GM19468 (cell line): ENCODE measurements around the gene PHOSPHO2.
A peak's percentile ranks its signal among the peaks of the same experiment; 100 is the strongest.

Source experiments
- ATAC-seq: cut with Tn5 transposase; IDR thresholded peaks from one replicate; pipeline ENCODE4 v1.9.1; 2021; ENCODE audit warnings: mild to moderate bottlenecking, moderate library complexity, moderate number of reproducible peaks; ENCODE audit not compliant: unreplicated experiment; ENCODE audit errors: extremely low read depth

Gene PHOSPHO2, protein sequence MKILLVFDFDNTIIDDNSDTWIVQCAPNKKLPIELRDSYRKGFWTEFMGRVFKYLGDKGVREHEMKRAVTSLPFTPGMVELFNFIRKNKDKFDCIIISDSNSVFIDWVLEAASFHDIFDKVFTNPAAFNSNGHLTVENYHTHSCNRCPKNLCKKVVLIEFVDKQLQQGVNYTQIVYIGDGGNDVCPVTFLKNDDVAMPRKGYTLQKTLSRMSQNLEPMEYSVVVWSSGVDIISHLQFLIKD

DNA sequence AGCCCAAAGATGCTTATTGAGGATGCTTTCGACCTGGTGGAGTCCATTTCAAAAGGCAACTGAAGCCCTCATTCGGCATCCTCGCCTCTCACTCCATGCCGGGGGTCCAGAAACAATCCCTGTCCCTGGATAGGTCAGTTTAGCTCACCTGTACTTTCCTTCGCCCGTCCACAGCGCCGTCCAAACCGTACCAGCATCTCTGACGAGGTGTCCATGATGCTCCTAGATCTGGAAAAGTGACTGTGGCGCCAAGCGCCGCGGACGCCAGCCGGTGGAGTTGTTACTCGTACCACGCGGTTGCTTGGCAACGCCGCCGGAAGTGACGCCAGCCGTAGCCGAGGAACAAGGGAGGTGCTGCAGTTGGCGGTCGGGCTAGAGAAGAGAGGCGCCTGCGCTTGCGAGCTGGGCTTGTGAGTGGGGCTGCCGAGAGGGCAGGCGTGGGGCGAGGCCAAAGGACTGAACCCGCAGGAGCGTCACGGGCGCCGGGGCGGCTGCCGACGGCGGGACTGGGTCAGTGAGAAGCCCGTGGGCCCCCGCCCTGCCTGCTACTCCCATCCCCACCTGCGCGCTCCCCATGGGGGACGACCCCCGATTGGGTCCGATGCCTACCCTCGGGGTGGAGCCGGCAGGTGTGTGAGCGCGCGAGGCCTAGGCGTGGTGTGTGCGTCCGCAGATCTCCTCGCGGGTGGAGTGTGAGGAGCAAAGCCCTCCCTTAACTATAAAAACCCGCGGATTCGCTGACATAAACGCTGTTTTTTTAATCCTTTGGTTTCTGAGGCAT lies at the start of gene PHOSPHO2, which contains the start of gene CFAP210:
TSS of gene PHOSPHO2 (plus strand) at position 357 of the 781 bp plus-strand sequence. CDS start 6,503 bp downstream, outside the sequence.
TSS of gene CFAP210 (minus strand) at position 293 of the 781 bp plus-strand sequence. CDS start at position 215, 78 bp downstream.
- ATAC-seq: peak; percentile 99

DNA sequence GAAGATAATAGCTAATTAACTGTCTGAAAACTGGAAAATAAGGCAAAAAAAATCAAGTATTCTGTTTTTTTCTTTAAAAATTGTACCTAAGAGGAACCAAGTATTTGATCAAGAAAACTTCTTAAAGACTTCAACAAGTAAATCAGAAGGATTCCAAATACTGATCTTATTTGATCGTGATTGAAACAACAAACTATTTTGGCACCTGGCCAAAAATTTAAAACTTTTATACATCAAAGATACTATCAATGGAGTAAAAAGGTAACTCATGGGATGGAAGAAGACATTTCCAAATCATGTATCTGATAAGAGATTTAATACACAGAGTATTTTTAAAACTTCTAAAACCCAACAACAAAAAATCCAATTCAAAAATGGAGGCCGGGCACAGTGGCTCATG lies 46.8 kb upstream of the PHOSPHO2 start:
- ATAC-seq: no peak

DNA sequence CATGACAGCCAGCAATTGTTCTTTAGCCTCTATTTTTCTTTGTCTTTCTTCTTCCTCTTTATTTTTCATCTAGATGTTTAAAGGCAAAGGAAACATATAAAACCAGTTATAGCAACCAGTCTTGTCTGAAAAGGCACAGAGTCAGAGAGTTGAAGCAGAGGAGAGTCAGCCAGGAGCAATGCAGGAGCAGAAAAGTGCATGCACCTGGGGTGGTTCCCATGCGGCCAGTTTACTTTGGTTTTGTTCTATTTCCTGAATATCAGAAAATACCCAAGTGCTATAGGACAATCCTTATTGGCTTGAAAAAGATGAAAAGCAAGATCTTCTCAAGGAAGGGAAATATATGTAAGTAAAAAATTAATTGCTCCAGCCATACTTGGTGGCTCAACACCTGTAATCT lies 45.0 kb upstream of the PHOSPHO2 start:
- ATAC-seq: no peak

DNA sequence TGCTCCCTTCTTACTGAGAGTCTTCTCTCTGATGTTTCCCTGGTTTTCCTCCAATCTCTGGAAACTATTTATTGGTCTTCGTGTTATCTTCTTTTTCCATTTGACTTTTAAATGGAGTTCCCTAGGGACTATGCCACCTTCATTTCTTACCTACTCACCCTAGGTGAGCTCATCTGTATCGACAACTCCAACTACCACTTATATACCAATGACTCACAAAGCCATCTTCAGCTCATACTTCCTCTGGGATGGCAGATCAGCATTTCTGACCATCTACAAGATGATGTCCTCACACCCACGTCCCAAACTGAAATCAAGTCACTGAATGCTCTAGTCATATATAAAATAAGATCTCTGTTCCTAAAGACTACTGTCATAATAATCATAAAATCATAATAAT lies 40.6 kb upstream of the PHOSPHO2 start:
- no peak for ATAC-seq

DNA sequence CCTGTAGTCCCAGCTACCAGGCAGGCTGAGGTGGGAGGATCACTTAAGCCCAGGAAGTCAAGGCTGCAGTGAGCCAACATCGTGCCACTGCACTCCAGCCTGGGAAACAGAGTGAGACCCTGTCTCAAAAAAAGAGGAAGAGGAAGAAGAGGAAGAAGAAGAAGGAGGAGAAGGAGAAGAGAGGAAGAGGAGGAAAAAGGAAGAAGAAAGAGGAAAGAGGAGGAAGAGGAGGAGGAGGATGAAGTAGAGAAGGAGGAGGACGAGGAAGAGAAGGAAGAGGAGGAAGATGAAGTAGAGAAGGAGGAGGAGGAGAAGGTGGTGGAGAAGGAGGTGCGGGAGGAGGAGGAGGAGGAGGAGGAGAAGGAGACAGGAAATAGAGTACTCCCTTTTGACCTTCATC lies 38.1 kb upstream of the PHOSPHO2 start:
- no peak for ATAC-seq

DNA sequence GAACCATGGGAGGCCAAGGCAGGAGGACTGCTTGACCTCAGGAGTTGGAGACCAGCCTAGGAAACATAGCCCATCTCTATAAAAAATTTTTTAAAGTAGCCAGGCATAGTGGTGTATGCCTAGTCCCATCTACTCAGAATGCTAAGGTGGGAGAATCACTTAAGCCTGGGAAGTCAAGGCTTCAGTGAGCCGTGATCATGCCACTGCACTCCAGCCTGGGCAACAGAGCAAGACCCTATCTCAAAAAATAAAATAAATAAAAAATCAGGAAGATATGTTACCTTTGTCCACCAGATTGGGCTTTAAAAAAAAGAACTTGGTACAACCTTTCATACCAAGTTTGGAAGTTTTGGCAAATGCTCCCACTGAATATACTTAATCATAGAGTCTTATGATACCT lies 35.4 kb upstream of the PHOSPHO2 start:
- no peak for ATAC-seq

DNA sequence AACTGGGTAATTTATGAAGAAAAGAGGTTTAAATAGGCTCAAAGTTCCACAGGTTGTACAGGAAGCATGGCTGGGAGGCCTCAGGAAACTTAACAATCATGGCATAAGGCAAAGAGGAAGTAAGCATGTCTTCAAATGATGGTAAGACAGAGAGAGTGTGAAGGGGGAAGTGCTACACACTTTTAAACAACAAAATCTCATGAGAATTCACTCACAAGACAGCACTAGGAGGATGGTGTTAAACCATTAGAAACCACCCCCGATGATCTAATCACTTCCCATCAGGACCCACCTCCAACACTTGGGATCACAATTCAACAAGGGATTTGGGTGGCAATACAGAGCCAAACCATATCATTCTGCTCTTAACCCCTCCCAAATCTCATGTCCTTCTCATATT lies 34.9 kb upstream of the PHOSPHO2 start:
- no peak for ATAC-seq

DNA sequence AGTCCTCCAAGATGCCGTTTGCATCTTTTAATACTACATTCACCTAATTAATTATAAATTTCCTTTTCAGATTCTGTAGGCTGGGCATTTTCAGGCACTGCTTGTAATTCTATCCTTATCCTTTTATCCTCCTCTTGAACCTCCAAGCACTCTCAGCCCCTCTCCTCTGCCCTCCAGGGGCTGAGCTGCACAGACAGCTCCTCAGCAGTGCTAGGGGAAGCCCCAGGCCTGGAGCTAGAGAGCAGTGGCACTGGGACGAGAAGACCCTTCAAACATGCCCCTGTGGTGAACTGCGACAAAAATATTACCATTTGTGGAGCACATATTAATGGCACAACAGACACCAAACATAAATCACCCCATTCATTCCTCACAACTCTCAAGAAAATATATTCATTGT lies 33.0 kb upstream of the PHOSPHO2 start:
- ATAC-seq: no peak

DNA sequence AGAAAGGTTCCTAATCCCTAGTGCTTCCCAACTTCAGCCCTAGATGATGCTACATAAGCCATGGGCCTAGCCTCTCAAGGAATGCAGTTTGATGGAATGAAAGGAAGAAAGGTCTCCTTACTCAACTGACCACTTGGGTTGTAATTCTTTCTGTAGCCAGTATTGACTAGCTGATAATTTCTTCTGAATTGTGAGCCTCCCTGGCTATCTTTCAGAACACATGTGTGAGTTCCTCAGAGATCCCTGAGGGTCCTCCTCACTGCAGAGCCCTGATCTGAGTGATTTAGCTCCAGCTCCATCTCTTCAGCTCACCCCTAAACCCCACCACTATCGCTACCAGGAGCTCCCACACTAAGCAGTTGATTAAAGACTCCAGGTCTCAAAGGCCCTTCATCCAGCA lies 31.5 kb upstream of the PHOSPHO2 start:
- ATAC-seq: no peak

DNA sequence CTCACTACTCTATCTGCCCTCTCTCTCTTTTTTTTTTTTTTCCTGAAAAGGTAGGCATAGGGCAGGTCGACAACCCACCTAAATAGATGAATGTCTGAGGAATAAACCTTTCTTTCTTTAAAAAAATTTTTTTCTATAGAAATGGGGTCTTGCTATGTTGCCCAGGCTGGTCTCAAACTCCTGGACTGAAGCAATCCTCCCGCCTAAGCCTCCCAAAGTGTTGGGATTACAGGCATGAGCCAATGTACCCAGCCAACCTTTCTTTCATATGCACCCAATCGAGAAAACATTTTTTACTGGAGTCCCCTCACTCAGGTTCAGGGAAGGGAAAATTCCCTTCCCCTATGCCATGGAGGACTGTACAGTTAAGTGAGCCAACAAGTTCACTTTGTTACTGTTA lies 31.0 kb upstream of the PHOSPHO2 start:
- ATAC-seq: no peak

DNA sequence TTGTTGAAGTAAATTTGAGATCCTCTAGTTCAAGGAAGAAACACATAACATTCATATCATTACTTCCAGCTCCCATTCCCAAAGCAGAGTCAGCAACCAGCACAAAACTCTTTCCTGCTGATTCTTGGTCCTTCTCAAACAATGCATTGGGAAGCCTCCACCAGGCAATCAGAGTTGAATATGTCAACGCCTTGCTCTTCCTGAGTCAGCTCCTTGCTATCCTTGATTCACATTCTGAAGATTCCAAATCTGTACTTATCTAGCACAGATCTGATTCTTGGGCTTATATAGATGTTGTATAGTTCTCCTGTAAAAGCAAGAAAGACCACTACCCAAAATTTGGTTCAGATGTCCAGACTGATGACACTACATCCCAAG lies 29.7 kb upstream of the PHOSPHO2 start:
- ATAC-seq: no peak

DNA sequence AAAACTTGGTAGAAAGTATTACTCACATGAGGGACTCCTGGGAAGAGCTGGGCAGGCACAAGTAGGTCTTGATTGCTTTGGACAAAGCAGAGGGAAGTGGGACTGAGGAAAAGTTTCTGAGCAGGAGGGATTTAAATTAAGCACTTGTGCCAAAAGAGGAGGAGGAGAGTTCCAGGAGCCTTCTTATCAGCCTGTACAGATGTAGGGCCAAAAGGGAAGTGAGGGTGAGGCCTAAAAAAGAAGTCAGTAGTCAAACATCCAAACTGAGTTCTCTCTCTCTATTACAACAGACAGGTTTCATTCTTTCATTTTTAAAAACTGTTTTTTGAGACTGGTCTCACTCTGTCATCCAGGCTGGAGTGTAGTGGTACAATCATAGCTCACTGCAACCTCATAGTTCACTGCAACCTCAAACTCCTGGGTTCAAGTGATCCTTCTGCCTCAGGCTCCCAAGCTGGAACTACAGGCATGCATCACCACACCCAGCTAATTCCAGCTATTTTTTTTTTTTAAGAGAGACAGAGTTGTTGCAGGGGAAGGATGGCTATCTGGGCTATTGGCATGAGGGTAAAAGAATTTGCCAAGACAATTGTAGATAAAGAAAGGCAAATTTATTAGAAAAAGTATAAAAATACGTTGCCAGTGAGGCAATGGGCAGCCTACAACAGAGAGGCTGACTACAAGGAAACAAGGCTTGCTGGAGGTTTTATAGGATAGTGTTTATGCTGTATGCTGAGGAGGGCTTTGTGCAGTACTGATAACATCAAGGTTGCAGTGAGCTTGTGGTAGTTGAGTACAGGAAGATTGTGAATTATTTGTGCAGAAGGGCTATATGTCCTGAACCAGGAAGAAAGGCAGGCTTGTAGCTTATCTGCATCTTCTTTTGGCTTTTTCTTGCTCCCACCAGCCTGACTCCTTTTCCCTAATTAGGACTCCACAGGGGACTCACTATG lies 29.0 kb upstream of the PHOSPHO2 start:
- no peak for ATAC-seq

DNA sequence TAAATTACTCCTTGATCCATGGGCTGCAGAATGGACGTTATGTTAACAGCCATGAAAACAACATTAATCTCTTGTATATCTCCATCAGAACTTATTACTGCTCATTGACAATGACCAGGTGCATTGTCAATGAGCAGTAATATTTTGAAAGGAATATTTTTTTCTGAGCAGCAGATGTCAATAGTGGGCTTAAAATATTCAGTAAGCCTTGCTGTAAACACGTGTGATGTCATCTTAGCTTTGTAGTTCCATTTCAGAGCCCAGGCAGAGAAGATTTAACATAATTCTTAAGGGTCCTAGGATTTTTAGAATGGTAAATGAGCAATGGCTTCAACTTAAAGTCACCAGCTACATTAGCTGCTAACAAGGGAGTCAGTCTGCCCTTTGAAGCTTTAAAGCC lies 26.7 kb upstream of the PHOSPHO2 start:
- ATAC-seq: no peak

DNA sequence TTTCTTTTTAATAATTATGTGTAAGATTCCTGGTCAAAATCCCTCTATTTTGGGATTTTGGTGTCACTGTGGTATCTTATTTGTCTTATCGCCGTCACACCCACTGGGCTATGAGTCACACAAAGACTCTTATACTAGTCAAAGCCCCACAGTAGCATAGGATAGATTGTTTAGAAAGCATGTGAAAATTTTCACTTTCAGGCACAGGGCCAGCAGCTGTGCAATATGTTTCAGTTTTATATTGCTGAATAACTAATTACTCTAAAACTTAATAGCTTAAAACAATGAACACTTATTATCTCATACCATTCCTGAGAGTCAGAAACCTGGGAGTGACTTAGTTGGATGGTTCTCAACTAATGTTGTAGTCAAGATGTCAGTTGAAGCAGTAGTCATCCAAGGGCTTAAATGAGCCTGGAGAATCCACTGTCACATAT lies 24.0 kb upstream of the PHOSPHO2 start:
- no peak for ATAC-seq

DNA sequence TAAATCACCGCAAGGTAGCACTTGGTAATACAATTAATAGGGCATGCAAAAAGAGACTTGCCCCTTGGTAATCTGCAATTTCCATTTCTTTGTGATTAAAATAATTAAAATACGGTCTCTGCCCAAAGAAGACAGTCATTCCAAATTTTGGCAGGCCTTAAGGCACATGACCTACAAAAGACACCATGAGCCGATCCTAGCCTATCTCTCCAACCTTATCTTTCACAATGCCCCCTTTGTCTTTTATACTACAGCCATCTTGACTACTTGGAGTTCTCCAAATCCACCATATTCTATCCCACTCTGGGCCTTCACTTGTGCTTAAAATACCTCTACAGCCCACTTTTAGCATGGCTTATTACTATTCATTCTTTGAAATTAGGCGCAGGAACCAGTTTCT lies 23.3 kb upstream of the PHOSPHO2 start:
- no peak for ATAC-seq

DNA sequence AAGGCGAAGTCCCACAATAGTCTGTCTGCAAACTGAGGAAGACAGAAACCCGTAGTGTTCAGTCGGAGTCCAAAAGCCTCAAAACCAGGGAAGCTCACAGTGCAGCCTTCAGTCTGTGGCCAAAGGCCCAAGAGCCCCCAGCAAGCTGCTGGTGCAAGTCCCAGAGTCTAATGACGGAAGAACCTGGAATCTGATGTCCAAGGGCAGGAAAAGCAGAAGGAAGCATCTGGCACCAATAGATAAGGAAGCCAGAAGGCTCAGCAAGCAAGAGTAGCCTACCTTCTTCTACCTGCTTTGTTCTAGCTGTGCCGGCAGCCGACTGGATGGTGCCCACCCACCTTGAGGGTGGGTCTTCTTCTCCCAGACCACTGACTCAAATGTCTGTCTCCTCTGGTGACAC lies 21.9 kb upstream of the PHOSPHO2 start:
- no peak for ATAC-seq

DNA sequence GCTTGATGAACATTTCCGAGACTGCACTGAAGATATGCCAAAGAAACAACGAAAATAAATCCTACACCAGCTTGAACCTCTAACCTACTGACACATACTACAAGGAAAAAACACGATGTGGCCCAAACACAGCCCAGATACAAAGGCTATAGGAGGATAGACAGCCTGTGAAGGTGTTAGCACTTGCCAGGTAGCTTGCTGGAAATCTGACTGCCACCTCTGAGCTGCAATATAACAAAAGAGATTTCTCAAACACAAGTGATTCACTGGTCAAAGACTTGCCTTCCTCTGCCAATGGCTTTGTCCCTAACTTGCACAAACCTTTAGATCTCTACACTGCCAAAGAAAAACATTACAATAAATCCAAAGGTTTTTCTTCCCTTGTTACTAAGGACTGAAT lies 21.2 kb upstream of the PHOSPHO2 start:
- ATAC-seq: no peak

DNA sequence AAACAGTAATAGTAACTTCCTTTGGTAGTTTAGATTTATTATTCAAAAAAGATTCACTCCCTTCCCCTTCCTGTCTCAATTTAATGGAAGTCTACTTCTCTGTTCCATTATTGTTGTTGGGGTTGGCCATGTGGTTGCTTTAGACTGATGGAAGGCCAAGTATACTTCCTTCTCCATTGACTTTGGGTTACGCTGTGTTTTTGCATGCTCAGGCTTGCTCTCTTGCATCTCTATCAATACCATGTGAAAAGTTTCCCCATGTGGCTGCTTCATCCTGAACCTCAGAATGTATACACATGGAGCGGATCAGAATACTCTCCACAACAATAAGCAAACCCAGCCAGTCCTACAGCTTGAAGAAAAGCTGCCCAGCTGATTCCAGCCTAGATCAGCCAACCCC lies 20.3 kb upstream of the PHOSPHO2 start:
- no peak for ATAC-seq

DNA sequence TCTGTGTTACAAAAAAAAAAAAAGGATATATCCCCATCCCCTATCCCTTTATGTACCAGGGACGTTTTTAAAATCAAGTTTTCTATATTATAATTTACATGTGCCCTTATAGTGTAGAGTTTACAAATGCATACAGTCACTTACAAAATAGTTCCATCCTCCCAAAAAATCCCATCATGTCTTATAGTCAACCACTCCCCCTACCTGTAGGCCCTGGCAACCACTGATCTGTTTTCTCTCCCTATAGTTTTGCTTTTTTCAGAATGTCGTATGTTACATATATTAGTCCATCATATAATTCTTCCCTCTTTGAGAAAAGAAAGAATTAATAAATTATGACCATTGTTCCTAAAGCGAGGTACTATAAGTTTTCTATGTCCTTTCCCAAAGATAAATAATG lies 17.9 kb upstream of the PHOSPHO2 start:
- no peak for ATAC-seq

DNA sequence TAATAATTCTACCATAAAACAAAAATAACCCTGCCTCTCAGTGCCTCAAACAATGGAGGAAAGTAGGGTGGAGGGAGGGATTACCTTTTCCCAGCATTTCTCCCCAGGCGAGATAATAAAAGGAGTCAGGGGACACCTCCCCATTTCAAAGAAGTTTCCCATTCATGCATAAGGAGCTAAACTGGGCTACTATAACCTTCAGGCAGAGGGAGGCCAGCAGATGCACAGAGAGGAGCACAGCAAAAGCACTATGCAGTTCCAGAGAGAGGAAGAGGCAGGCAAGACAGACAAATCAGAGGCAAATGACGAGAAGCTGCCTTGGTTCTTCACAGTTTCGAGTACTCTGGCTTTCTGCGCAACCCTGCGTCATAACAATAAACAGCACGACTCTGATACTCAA lies 17.4 kb upstream of the PHOSPHO2 start:
- no peak for ATAC-seq

DNA sequence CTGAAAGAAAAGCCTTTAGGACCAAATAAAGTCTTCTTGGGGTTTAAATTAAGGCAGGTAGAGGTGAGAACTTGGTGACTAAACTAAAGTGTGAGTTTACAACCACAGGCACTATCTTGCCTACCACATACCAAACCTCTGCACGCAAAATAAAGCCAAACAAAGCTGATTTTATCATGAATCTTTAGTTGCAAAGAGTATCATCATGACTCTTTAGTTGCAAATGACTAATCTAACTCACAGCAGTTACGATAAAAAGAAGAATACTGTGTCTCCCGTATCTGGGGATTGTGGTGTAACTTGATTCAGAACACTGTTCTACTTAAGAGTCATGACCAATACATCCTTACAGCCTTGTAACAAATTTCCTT lies 11.2 kb upstream of the PHOSPHO2 start:
- ATAC-seq: no peak
